GM12874 (cell line): ENCODE results near the gene PPP2R3B.

ENCODE experiments used
- CTCF ChIP-seq: IDR thresholded peaks from 2 replicates; pipeline ENCODE4 v1.5.1; 2011; ENCODE audit warnings: low read depth, mild to moderate bottlenecking, control low read depth, low read length, moderate library complexity; ENCODE audit not compliant: insufficient read depth

Gene PPP2R3B

GRCh38 chrX:413322-414201 lies 26.9 kb upstream of the PPP2R3B start:
- TF ChIP-seq CTCF: no peak

GRCh38 chrX:410296-410695 lies 23.6 kb upstream of the PPP2R3B start:
- no peak for TF ChIP-seq CTCF

- no peak for TF ChIP-seq CTCF
These were observed 18.4 kb upstream of the PPP2R3B start for GRCh38 chrX:405149-405548.

- no peak for TF ChIP-seq CTCF
These were observed 17.9 kb upstream of the PPP2R3B start for GRCh38 chrX:404656-405055.

- no peak for TF ChIP-seq CTCF
These were observed 16.1 kb upstream of the PPP2R3B start for GRCh38 chrX:402857-403256.

GRCh38 chrX:400258-400657 lies 13.6 kb upstream of the PPP2R3B start:
- TF ChIP-seq CTCF: no peak

- TF ChIP-seq CTCF: no peak
These were observed 10.9 kb upstream of the PPP2R3B start for GRCh38 chrX:397575-397974.
